Stimulated activated CD8-positive, alpha-beta memory T cell treated with anti-CD3 and anti-CD28 coated beads, Interleukin-12 subunit alpha, Interleukin-12 subunit beta, amount 100 ng/mL, for 4 hours (primary cell): ENCODE results near the gene LKAAEAR1.
"Not testable (repeated sequence)": the region's sequence is repeated elsewhere in the genome, so short reads cannot be mapped to it uniquely, and the experiment has no call there.

Experiments
- DNase-seq: peaks from one replicate; pipeline ENCODE4 v3.0.0-alpha.2; 2020; ENCODE audit warnings: low read depth

The LKAAEAR1 gene

DNA sequence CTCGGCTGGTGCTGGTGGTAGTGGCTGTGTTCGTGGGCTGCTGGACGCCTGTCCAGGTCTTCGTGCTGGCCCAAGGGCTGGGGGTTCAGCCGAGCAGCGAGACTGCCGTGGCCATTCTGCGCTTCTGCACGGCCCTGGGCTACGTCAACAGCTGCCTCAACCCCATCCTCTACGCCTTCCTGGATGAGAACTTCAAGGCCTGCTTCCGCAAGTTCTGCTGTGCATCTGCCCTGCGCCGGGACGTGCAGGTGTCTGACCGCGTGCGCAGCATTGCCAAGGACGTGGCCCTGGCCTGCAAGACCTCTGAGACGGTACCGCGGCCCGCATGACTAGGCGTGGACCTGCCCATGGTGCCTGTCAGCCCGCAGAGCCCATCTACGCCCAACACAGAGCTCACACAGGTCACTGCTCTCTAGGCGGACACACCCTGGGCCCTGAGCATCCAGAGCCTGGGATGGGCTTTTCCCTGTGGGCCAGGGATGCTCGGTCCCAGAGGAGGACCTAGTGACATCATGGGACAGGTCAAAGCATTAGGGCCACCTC, 14.3 kb upstream of the LKAAEAR1 start:
- DNase-seq = no peak

DNA sequence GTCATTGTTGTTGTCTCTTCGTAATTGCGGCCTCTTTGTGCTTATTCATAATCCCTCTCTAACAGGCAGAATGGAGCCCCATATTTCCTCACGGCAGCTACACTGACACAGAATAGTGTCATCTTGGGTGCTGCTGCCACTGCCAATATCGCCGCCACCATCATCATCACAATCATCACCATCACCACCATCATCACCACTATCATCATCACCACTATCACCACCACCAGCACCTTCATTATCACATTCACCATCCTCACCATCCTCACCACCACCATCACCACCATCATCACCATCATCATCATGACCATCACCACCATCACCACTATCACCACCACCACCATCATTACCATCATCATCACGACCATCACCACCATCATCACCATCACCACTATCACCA, 12.3 kb upstream of the LKAAEAR1 start:
- DNase-seq = no peak

DNA sequence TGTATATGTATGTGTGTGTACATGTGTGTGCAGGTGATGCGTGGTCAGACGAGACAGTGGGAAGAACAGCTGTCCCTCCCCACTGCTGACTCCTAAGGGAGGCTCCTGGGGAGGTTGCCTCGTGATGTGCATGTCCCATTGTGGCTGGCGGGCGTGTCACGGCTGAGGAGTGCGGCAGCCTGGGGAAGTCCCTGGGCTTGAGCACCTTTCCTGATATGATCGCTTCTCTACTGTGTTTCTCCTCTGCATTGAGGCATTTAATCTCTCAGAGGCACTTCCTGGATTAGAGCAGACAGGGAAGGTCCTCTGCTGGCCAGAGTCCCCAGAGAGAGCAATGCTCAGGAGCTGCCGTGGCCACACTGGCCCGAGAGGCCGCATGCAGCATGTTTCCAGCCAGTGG, 11.7 kb upstream of the LKAAEAR1 start:
- no peak for DNase-seq

DNA sequence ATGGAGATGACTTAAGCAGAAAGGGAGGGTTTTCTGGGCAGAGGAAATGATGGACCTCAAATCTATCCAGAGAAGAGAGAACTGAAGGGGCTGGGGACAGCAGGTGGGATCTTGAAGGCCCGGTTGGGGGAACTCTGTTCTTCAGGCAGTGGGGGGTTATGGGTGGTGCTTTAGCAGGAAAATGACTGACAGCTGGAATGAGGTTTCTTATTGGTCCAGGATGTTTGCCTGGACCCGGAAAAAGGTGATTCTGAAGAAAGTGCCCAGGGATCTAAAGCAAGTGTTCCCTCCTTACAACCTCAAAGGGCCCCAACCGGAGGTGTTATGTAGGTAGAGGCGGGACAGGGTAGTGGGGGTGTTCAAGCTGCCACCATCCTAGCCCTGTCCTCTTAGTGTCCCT, 11.3 kb upstream of the LKAAEAR1 start:
- DNase-seq = no peak

DNA sequence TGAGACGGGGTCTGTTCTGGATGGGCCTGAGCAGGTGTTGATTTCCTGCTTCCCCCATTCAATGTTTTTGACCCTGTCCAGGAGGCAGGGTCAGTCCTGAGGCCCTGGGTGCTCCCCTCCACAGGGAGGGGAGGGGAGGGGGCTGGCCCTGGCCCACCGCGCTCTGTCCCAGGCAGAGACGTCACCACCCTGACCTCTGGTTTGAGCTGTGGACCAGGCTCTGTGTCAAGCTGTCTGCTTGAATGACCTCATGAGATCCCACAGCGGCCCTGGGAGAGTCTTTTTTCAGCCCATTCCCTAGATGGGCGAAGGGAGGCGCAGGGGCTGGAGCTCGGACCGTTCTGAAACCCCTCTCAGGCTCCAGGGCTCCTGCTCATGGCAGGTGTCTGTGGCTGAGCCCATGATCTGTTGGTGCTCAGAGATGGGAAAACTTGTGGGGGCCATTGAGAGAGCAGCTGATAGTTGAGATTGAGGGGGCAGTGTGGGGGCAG, 8.9 kb upstream of the LKAAEAR1 start:
- no peak for DNase-seq

DNA sequence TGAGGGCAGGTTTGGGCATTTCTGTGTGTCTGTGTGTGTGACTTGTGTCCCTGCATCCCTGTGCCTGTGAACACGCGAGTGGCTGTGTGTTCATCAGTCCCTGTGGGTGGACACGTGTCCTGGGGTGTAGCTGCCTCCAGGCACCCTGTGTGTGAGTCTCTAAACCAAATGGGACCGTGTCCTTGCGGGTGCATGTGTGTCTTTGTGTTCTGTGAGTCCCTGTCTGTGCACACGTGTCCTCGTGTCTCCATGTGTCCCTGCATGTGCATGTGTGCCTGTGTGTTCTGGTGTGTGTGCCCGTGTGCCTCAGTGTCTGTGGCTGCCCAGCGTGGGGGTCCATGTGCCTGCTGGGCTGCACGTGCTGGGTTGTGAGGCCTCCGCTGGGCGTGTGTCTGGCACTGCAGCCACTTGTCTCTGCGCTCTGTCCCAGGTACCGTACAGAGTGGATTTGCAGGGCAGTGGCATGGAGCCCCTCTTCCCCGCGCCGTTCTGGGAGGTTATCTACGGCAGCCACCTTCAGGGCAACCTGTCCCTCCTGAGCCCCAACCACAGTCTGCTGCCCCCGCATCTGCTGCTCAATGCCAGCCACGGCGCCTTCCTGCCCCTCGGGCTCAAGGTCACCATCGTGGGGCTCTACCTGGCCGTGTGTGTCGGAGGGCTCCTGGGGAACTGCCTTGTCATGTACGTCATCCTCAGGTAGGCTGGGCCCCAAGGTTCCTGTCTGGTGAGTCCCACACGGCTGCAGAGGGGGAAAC, 8.2 kb upstream of the LKAAEAR1 start:
- DNase-seq = no peak

GRCh38 chr20:64091770-64092169, 7.6 kb upstream of the LKAAEAR1 start:
- DNase-seq = no peak

GRCh38 chr20:64091340-64091739, 7.1 kb upstream of the LKAAEAR1 start:
- no peak for DNase-seq

GRCh38 chr20:64090165-64090564, 6.0 kb upstream of the LKAAEAR1 start:
- DNase-seq = no peak

DNA sequence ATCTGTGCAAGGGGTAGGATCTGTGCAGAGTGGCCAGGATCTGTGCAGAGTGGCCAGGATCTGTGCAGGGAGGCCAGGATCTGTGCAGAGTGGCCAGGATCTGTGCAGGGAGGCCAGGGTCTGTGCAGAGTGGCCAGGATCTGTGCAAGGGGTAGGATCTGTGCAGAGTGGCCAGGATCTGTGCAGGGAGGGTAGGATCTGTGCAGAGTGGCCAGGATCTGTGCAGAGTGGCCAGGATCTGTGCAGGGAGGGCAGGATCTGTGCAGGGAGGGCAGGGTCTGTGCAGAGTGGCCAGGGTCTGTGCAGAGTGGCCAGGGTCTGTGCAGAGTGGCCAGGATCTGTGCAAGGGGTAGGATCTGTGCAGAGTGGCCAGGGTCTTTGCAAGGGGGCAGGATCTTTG, 4.4 kb upstream of the LKAAEAR1 start:
- not testable (repeated sequence) for DNase-seq

DNA sequence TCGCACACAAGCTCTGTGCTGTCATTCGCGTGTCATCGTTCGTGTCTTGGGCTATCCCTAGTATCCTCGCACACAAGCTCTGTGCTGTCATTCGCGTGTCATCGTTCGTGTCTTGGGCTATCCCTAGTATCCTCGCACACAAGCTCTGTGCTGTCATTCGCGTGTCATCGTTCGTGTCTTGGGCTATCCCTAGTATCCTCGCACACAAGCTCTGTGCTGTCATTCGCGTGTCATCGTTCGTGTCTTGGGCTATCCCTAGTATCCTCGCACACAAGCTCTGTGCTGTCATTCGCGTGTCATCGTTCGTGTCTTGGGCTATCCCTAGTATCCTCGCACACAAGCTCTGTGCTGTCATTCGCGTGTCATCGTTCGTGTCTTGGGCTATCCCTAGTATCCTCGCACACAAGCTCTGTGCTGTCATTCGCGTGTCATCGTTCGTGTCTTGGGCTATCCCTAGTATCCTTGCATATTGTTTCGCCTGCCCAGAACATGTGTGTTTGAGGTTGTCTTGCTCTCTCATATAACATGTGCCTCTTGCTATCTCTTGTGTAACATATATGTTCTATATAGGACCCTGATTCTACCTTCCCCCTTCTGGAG, 3.1 kb upstream of the LKAAEAR1 start:
- DNase-seq = not testable (repeated sequence)

GRCh38 chr20:64086801-64087200, 2.6 kb upstream of the LKAAEAR1 start:
- DNase-seq = no peak

- DNase-seq = no peak
Observed at GRCh38 chr20:64084685-64085152, 521 bp upstream of the LKAAEAR1 start.

DNA sequence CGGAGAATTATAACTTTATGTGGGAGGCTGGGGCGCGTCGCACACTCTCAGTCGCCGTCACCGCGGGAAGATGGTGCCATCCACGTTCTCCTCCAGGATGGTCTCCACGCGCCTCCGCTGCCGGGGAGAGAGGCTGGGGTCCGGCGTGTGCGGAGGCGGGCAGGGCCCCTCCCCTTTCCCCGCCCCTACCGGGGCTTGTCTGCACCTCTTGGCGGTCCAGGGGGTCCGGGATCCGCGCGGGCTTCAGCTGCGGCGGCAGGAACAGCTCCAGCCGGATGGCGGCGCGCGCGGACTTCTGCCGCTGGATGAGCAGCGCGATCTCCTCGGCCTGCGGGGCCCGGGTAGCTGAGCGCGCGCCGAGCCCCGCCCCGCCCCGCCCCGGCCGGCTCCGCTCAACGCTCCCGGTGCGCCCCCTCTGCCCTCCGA, 807 bp downstream of the LKAAEAR1 start:
- peak; percentile 52 for DNase-seq

- DNase-seq = no peak
Observed at GRCh38 chr20:64082820-64083377, 1.3 kb downstream of the LKAAEAR1 start.

GRCh38 chr20:64082126-64082731, 2.0 kb downstream of the LKAAEAR1 start:
- no peak for DNase-seq

- DNase-seq = no peak
Observed at GRCh38 chr20:64081624-64081964, 2.6 kb downstream of the LKAAEAR1 start.

DNA sequence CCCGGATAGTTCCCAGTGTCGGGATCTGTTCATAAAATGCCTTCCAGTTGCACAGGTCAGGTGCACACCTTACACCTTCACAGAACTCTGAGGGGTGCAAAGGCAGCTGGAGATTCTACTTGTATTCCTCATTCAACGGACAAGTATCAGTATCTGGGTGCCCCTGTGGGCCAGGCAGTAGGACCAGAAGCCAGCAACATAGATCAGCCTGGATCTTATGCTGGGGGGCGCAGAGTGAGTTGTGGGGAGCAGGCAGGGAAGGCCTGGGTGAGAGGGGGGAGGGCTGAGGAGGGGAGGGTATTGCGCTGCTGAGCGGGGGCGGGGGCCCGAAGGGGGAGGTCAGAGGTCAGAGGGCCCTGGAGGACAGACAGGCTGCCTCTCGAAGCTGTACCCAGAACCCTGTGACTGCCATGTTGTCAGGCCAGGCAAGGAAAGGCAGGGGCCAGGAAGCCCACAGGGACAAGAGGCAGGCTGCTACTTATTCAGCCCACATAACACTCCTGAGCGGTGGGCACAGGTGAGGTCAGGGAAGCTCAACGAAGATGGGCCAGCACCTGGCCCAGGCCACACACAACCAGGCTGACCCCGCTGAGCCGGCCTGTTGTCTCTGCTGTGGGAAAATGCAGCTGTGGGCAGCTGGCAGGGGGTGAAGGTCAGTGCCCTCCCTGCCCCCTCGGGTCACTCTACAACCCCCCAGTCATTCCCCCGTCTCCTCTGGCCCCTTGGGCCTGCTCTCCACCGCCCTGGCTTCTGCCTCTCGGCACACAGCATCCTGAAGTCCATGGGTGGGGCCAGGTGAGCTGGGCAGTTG, 3.2 kb downstream of the LKAAEAR1 start:
- no peak for DNase-seq

DNA sequence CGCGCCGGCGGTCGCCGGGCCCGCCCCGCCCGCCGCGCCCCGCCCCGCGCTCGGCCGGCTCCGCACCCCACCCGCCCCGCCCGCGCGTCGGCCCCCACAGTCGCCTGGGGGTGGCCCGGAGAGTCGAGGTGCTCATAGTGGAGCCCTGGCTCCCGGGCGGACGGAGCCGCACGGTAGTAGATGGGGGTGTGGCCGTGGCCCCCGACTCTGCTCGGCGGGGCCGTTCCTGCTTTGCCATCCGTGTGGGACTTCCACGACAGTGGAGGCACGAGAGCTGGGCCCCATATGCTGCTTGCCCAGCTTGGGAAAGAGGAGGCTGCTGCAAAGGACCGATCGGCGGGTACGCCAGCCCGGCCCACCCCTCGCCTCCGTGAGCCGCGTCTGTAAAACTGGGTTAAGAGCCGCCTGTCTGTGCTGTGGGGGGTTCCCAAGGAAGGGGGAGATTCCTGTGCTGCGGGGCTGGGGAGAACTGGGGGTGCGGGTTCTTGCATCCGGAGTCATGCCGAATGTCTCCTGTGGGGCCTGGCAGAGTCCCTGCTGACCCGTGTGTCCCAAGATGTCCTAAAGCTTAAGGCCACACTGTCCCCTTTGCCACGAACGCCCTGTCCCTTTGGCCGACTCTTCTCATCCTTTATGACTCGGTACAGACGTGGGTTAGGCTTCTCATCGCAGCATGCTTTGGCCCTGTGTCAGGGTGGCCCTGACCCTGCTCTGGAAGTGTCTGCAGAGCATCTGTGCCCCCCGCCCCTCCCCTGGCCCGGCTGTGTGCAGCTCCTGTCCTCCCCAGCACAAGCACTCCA, 4.0 kb downstream of the LKAAEAR1 start, which contains the start of gene OPRL1:
TSS of gene OPRL1 (plus strand) at position 70 of the 800 bp plus-strand sequence. CDS start 12,639 bp downstream, outside the sequence.
- no peak for DNase-seq

DNA sequence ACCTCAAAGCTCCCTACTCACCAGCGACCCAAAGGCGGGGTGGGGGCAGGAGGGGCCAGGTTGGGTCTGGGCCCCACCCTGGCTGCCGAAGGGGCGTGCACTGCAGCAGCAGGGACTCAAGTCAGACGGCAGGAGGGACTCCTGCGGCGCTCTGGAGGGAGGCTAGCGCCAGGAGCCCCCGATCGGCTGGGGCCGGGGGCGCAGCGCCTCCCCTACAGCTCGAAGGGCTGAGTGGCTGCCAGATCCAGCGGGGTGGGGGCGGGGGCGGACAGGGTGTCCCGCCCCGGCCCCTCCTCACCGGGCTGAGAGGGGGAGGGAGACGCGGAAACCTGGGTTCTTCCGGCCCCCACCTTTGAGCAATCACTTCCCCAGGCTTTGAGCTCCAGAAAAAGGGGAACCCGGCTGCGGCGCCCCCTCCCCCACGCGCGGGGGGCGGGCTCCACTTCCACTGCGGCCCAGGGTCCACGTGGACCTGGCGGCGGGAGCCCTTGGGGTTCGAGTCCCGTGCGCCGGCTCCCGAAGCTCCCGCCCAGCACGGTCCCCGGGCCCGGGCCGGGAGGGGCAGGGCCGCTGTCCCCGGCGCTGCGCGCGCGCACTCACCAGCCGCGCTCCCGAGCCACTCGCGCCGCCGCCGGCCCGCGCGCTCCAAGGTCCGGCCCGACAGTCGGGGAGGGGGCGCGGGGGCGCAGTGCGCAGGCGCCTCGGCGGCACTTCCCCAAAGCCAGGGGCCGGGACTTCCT, 4.8 kb downstream of the LKAAEAR1 start, which contains the start of gene RGS19:
TSS of gene RGS19 (minus strand) at position 246 of the 740 bp plus-strand sequence. CDS start 2,632 bp downstream, outside the sequence.
- DNase-seq = peak; percentile 62
